ENCODE data around the gene COL15A1. TPM values are rescaled to one million over a fixed set of nuclear protein-coding genes. Genes with fewer than 3 reads are reported as not detected.

COL15A1 gene
- polyA plus RNA-seq, 1 experiment, result 112 TPM

GRCh38 chr9:99104459-99105151 lies 160.9 kb downstream of the COL15A1 start, which contains the start of gene TGFBR1:
Gene TGFBR1, plus strand, starts transcription at chr9:99105113. Its CDS starts 93 bp downstream, at chr9:99105206.
- no peaks in the 10 kb centered on the region for H3K36me3 ChIP-seq (ENCODE audit: control insufficient read depth, insufficient read depth, low read length)
- DNase-seq (ENCODE audit: low read depth), result peak; percentile 65
- H3K27me3 ChIP-seq (ENCODE audit: control insufficient read depth, insufficient read depth, low read length), result no peaks in the 10 kb centered on the region
- CTCF ChIA-PET, result interaction anchor here (0.9 to 2.2 kb wide), 12 partner anchors 10 to 104 kb away, joined by 3 to 9 read pairs (median 4); no protein-coding TSS in a partner anchor
- TF ChIP-seq CTCF (IDR thresholded peaks at IDR 0.05; ENCODE audit: insufficient read depth, low read depth, low read length), result no peak
- H3K4me3 ChIP-seq (ENCODE audit: low read depth, low read length), result peak within 1 kb of the TSS; percentile 90
- POLR2A ChIA-PET, result interaction anchor here (0.6 kb wide), 2 partner anchors 29 to 102 kb away, joined by 7 to 13 read pairs; no protein-coding TSS in a partner anchor

DNA sequence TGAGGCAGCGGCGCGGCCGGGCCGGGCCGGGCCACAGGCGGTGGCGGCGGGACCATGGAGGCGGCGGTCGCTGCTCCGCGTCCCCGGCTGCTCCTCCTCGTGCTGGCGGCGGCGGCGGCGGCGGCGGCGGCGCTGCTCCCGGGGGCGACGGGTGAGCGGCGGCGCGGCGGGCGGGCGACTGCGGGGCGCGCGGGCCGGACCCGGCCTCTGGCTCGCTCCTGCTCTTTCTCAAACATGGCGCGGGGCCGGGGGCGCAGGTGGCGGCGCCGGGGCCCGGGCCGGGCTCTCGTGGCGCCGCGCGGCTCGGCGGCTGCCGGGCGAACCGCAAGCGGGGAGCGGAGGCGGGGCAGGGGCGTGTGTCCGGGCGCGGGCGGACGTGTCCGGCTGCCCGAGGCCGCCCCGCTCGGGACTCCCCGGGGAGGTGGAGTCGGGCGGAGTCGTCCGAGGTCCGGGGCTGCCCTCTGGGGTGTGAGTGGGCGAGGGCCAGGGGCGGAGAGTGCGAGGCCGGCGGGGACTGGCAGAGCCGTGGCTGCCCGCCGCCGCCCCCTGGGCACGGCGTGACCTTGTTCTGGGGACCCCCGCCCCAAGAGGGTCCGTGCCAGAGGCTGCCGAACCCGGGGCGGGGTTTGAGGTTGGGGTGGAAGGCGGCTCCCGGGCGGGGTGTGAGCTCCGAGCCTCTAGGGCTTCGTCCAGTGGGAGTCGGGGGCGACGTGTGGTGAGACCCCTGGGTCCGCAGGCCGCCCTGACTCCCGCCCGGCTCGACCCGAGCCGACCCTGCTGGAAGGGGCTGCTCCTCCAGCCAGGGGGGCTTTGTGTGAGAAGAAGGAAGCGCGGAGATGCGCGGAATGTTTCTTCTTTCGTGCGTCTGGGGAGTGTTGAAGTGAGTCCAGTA lies 161.7 kb downstream of the COL15A1 start:
- no peaks in the 10 kb centered on the region for H3K27me3 ChIP-seq (ENCODE audit: control insufficient read depth, insufficient read depth, low read length)
- ChIA-PET POLR2A (no interaction called here), CTCF (interaction anchor here (0.6 to 2.2 kb wide), 8 partner anchors 15 to 260 kb away, joined by 3 to 9 read pairs (median 4); no protein-coding TSS in a partner anchor)
- no peak for TF ChIP-seq CTCF (IDR thresholded peaks at IDR 0.05; ENCODE audit: insufficient read depth, low read depth, low read length)
- no peaks in the 10 kb centered on the region for H3K36me3 ChIP-seq (ENCODE audit: control insufficient read depth, insufficient read depth, low read length)
- peak overlapping the region; percentile 90 for H3K4me3 ChIP-seq (ENCODE audit: low read depth, low read length)
- no peak for DNase-seq (ENCODE audit: low read depth)

- TF ChIP-seq CTCF (IDR thresholded peaks at IDR 0.05; ENCODE audit: insufficient read depth, low read depth, low read length), result no peak
- Histone ChIP-seq H3K27me3 (ENCODE audit: control insufficient read depth, insufficient read depth, low read length) (no peaks in the 10 kb centered on the region), H3K4me3 (ENCODE audit: low read depth, low read length) (peak overlapping the region; percentile 90), H3K36me3 (ENCODE audit: control insufficient read depth, insufficient read depth, low read length) (no peaks in the 10 kb centered on the region)
- ChIA-PET POLR2A (no interaction called here), CTCF (interaction anchor here (0.6 to 1.6 kb wide), 3 partner anchors 21 to 260 kb away, joined by 3 read pairs; no protein-coding TSS in a partner anchor)
- no peak for DNase-seq (ENCODE audit: low read depth)
Observed at GRCh38 chr9:99106044-99106375, 162.3 kb downstream of the COL15A1 start.

DNA sequence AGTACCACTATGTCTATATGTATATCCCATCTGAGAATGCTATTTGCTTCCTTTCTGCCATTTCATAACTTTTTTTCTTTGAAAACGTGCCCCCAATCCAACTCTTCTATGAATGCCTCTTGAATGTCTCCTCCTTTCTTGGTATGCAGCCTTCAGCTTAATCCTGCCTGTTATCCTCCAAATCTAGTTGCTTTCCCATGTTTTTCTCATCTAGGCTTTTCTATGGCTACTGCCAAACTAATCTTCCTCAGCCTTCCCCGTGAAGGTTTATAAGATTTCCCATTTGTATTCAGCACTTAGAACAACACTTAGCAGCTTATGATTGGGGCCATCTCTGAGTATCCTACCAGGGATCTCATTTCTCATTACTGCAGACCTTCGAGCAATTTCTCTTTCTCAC lies 163.7 kb downstream of the COL15A1 start:
- Histone ChIP-seq H3K27me3 (ENCODE audit: control insufficient read depth, insufficient read depth, low read length) (no peaks in the 10 kb centered on the region), H3K4me3 (ENCODE audit: low read depth, low read length) (no peak overlapping the region), H3K36me3 (ENCODE audit: control insufficient read depth, insufficient read depth, low read length) (no peaks in the 10 kb centered on the region)
- CTCF ChIA-PET, result interaction anchor here (1.6 kb wide), 1 partner anchor 20 kb away, joined by 3 read pairs; no protein-coding TSS in a partner anchor
- POLR2A ChIA-PET, result no interaction called here
- no peak for DNase-seq (ENCODE audit: low read depth)
- TF ChIP-seq CTCF (IDR thresholded peaks at IDR 0.05; ENCODE audit: insufficient read depth, low read depth, low read length), result no peak

GRCh38 chr9:99108131-99108530 lies 164.4 kb downstream of the COL15A1 start:
- CTCF ChIA-PET, result no interaction called here
- Histone ChIP-seq H3K27me3 (ENCODE audit: control insufficient read depth, insufficient read depth, low read length) (no peaks in the 10 kb centered on the region), H3K4me3 (ENCODE audit: low read depth, low read length) (no peak overlapping the region), H3K36me3 (ENCODE audit: control insufficient read depth, insufficient read depth, low read length) (no peaks in the 10 kb centered on the region)
- no peak for DNase-seq (ENCODE audit: low read depth)
- TF ChIP-seq CTCF (IDR thresholded peaks at IDR 0.05; ENCODE audit: insufficient read depth, low read depth, low read length), result no peak
- POLR2A ChIA-PET, result no interaction called here
